Measurements from ENCODE around the gene DMPK.
A peak's percentile ranks its signal among the peaks of the same experiment; 100 is the strongest.

The DMPK gene

DNA sequence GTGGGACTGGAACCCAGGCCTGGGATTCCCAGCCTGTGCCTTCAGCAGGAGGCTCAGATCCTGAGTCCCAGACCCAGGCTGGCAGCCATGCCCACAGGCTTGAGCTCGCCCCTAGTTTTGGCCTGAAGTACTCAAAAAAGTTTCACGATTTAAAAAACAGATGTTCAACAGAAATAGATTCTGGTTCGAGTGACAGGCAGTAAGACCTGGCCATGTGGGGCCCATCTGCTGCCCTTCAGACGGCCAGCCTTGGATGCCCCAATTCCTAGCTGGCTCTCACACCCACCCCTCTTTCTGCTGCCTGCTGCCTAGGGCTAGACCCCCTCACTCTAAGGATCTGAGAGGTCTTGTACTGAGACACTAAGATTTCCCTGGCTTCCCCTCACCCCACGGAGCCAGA is 2.8 kb upstream of the DMPK start:
- peak; percentile 15 for DNase-seq

DNA sequence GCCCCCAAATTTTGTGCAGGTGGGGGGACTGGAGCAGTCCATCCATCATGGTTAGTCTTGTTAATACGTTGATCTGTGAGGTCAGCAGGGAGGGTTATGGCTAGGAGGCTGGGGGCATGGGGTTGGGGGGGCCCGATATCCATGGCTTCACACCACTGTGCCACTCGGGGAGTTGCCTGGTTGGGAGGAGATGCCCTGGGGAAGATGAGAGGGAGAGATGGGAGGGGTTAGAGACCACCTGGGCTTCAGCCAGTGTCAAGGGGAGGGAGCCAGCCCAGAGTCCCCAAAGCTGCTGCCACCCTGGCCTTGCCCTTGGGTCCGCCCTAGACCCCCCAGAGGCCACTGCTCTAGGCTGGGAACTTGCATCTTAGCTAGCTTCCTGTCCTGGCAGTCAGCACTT is 1.8 kb upstream of the DMPK start:
- DNase-seq = no peak

DNA sequence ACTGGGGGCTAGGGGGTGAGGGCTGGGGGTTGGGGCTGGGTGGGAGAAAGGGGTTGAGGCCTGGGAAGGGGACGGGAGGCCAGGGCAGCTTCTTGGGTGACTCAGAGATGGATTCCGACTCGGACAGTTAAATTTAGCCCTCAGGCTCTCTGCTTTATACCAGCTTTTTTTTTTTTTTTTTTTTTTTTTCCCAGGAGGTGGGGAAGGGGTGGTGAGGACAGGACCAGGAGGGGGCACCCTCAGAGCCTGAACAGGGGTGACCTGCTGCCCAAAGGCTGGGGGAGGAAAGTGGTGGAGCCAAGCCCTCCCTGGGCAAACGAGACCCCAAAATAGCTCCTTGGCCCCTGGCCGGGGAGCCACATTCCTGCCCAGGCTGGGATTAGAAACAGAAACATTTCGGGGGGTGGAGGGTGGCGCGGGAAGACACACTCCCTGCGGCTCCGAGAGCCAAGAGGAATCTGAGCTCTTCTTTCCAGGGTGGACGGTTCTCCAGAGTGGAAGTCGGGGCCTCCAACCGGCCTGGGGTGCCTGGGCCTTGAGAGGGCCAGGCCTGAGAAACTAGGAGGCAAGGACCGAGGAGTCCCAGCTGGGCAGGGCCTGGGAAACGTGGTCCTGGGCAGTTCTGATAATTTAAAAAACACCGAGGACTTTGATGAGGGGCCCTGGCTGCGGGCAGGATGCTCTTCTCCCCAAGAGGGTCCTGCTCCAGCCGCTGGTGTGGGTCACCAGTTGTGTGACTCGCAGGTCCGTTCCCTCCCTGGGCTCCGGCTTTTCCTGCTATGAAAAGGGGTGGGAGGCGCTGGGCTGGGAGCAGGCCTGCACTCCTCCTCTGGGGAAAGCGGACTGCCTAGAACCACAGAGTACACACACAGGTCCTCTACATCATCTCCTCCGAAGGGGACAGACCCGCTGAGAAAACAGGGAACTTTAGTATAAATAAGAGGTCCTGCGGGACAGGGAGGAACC is 813 bp upstream of the DMPK start:
- no peak for DNase-seq

DNA sequence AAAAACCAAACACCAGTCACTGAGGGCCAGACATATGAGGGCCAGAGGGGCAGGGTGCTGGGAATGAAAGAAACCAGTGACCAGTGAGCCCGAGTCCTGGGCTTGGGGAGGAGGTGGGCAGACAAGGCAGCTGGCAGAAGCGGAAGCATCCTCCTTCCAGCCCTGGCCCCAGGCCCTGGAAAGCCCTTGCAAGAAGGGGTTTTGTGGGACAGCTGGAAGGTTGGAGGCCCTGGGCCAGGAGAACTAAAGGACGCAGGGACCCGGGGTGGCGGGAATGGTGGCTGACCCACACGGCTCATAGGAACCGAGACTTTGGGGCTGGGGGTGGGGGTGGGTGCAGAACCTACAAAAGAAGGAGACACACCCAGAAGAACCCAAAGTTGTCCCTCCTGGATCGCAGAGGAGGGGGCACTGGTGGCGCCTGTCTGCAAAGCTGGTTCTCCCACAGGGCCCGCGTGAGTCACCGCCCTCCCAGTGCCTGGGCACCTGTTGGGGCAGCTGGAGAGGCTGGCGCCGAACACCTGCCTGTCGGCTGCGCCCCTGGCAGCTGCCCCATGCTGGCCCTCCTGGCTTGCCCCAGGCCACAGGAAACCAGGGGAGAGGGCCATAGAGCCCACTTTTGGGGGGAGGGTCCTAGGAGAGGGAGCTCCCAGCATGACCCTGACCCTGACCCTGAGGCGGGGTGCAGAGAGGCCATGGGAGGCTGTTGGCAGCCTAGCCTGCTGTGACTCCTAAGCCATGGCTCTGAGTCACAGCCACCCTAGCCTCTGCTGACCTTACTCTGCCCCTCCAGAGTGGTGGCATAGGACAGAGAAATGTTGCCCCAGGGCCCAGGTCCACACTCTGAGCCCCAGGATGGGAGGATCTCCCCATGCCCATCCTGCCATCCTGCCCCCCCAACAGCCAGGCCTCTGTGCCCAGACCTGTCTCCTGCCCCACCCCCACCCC is 802 bp downstream of the DMPK start:
- peak; percentile 36 for DNase-seq

DNA sequence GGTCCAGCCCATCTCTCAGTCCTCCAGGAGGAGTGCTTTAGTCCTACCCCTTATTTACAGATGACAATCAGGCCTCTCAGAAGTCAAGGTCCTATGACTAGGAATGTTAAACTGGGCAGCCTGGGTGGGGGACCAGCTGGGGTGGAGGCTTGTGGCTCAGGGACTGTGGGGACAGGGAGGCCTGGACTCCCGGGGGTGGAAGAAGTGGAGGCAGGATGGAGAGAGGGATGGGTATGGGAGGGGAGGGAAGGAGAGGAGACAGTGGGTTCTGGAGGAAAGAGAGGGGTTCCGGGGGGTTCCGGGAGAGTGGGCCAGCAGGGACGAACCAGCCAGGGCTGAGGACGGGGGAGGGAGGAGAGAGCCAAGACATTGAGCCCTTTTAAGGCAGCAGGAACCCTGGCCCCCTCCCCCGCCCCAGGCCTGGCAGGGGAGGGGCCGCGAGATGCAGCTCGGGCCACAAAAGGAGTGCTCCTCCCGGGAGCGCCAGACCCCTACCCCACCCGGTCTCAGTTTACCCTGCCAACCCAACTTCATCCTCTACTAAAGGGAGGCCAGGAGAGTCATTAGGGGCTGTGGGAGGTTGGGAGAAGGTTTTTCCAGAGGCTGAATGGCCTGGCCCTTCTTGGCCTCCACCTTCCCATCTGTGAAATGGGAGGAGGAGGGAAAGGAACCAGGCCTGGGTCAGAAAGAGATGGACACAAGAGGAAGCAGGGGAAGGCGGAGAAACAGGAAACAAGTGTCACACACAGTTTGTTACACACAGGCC is 1.7 kb downstream of the DMPK start:
- no peak for DNase-seq

DNA sequence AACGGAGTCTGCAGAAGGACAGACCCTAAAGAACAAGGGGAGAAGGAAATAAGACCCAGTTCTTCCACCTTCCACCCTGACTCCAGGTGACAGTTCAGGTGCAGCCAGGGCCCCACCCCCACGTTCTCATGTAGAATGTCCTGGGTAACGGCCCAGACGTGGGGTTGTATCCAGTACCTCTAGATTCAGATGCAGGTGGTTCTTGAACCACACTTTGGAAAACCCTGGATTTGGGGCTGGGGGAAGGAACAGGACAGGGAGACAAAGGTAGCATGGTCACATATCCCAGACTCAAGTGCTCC is 2.2 kb downstream of the DMPK start:
- no peak for DNase-seq

DNA sequence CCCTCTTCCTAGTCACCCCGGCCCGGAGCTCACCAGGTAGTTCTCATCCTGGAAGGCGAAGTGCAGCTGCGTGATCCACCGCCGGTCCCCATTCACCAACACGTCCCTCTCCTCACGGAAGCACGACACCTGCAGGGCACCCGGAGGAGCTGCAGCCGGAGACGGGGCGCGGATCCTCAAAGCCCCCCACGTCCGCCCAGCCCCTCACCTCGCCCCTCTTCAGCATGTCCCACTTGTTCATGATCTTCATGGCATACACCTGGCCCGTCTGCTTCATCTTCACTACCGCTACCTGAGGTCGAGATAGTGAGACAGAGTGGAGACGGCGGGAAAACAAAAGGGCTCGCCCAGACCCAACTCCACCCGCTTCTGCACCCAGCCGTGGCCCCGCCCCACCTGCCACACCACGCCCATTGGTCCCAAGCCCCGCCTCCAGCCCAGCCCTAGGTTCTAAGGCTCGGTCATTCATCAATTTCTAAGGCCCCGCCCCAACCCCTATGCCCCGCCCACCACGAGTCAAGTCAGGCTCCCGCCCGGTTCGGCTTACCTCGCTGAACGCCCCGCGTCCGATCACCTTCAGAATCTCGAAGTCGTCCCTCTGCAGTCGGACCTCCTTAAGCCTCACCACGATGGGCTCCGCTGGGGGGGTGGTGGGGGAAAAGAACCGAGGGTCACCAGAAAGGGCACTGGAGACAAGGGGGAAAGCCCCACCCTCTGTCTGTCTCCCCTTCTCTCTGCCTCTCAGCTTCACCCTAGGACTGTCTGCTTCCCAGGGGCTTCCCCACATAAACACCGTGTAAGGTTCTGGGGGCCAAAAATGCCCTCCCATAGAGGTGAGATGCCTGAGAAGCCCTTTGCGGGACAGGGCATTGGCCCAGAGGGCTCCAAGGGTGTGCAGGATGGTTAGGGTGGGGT is 2.8 kb downstream of the DMPK start:
- DNase-seq = no peak

DNA sequence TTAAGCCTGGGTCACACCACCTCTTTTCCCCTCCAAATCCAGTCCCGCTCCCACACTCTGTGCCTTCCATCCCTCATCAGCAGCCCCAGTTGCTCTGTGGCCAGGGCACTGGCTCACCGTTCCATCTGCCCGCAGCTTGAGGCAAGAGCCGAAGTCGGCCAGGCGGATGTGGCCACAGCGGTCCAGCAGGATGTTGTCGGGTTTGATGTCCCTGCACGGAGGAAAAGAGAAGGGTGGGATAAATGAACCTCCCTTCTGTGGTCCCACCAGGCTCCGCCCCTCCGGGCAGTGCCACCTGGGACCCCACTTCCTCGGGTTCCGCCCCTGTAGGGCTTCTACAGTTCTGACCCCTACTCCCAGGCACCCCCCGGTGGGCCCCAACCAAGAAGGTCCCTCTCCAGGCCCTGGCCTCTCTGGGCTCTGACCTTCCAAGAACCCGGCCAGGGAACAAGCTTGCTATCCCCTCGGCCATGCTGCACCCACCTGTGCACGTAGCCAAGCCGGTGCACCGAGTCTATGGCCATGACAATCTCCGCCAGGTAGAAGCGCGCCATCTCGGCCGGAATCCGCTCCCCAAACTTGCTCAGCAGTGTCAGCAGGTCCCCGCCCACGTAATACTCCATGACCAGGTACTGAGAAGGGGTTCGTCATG is 4.2 kb downstream of the DMPK start:
- DNase-seq = no peak

DNA sequence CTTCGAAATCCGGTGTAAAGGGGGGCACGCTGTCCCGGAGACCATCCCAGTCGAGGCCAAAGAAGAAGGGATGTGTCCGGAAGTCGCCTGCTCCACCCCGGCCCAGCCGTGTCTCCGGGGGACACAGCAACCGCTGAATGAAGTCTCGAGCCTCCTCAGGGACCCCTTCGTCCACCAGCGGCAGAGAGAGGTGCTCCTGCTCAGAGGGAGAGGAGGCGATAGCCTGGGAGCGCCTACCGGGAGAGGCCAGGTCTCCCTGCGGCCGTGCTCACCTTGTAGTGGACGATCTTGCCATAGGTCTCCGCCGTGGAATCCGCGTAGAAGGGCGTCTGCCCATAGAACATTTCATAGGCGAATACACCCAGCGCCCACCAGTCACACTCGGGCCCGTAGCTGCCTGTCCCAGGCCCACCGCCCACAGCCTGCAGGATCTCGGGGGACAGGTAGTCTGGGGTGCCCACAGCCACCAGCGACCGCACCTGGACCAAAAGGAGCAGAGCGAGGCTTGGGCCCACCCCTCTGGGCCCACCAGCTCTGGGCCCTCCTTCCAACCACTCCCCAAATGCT is 4.8 kb downstream of the DMPK start:
- no peak for DNase-seq

DNA sequence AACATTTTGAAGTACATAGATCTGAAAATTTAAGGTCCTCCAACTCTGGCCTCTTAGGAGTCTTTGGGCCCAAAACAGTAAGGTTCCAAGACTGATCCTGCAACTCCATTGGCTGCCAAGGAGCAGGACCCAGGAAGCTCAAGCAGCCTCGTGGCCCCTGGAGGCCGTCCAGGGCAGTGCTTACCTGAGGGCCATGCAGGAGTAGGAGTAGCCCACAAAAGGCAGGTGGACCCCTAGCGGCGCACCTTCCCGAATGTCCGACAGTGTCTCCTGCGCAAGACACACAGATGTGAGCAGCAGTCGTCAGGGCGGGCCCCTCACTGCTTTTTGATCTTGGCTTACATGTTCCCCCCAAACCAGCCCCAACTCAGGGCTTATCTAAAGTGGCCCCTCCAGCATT is 7.5 kb downstream of the DMPK start:
- DNase-seq = no peak

DNA sequence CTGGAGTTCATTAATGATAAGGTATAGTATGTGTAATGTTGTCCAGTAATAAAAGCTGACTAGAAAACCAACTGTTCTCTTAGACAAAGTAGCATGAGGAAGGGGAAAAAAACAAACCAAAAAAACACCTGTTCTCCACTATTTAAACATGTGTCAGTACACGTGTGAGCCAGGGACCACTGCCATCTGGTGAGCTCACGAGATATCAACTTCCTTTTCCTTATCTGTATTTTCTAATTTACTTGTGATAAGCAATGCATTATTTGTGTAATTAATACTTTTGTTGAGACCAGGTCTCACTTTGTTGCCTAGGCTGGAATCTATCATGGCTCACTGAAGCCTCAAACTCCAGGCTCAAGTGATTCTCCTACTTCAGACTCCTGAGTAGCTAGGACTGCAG is 8.9 kb downstream of the DMPK start:
- no peak for DNase-seq

DNA sequence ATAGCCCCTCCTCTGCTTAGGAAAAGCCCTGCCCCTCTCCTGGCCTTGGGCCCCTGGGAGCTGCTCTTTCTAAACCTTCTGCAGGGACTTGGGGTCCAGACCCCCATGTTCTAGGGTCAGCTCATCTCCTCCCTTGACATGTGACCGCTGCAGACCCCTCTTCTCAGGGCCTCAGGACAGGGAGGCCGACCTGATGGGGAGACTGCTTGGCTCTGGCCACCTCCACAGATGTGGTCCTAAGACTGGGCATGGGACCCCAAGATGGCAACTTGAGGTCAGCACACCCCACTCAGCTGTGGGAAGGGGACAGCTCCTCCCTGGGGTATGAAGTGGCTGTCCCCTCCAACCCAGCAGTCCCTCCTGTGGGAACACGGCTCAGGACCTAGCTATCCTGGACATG is 9.4 kb downstream of the DMPK start:
- DNase-seq = no peak

DNA sequence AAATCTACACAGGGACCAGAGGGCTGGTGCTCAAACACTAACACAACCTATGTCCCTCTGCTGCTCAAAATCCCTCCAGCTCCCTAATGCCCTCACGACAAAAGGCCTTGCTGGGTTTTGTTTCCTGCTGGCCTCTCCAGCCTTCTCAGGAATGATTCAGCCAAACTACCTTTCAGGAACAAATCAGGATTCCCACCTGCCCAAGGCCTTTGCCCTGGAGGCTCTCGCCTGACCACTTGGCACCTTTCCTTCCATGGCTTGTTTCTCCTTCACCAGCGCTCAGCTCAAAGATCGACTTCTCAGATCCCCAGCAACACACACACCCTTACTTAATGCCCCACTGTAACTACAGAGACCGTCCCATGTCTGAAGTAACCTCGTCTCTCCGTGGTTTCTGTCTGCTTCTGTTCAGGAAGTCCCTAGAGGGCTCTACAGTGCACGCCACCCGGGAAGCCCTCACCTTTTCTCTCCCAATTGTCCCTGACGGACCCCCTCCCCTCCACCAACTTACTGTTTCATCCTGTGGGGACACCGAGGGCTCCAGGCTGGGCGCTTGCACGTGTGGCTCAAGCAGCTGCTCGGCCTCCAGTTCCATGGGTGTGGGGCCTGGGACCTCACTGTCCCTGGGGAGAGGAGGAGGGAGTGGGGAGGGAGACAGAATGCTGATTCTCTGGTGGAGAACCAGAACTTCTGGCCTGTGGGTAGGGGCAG is 10.0 kb downstream of the DMPK start:
- DNase-seq = no peak

DNA sequence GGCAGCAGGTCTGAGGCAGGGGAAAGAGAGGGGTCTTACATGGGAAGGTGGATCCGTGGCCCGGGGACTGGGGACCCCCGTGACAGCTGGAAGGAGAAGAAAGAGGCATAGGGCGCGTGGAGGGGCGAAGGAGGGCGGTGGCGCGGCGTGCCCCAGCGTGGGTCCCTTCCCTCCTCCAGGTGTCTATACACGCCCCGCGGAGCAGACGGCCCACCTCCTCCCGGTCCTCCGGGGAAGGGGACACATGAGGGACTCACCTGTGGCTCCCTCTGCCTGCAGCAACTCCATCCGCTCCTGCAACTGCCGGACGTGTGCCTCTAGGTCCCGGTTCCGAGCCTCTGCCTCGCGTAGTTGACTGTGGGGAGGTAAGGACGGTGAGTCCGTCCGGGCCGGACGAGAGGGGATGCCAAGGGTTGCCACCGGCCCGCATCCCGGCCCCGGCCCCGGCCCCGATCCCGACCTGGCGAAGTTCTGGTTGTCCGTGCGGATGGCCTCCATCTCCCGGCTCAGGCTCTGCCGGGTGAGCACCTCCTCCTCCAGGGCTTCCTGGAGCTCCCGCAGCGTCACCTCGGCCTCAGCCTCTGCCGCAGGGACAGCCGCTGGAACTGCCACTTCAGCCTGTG is 10.9 kb downstream of the DMPK start:
- no peak for DNase-seq

DNA sequence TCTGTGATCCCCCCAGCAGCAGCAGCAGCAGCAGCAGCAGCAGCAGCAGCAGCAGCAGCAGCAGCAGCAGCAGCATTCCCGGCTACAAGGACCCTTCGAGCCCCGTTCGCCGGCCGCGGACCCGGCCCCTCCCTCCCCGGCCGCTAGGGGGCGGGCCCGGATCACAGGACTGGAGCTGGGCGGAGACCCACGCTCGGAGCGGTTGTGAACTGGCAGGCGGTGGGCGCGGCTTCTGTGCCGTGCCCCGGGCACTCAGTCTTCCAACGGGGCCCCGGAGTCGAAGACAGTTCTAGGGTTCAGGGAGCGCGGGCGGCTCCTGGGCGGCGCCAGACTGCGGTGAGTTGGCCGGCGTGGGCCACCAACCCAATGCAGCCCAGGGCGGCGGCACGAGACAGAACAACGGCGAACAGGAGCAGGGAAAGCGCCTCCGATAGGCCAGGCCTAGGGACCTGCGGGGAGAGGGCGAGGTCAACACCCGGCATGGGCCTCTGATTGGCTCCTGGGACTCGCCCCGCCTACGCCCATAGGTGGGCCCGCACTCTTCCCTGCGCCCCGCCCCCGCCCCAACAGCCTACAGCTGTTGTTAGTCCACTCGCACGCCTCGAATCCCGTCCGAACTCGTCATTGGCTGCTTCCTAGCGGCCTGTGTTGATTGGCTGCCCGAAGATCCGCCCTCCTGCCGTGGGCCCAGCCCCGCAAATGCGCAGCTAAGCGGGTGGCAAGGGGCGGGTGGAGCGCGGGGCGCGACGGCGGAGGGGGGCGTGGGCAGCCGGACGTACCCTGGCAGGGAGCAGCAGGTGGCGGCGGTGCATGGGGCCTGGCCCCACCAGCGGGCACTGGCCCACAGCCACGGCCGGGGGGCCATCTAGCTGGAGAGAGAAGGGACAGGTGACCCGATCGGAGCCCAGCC is 11.8 kb downstream of the DMPK start:
- peak; percentile 92 for DNase-seq

DNA sequence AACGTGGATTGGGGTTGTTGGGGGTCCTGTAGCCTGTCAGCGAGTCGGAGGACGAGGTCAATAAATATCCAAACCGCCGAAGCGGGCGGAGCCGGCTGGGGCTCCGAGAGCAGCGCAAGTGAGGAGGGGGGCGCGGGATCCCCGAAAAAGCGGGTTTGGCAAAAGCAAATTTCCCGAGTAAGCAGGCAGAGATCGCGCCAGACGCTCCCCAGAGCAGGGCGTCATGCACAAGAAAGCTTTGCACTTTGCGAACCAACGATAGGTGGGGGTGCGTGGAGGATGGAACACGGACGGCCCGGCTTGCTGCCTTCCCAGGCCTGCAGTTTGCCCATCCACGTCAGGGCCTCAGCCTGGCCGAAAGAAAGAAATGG is 12.5 kb downstream of the DMPK start:
- no peak for DNase-seq

DNA sequence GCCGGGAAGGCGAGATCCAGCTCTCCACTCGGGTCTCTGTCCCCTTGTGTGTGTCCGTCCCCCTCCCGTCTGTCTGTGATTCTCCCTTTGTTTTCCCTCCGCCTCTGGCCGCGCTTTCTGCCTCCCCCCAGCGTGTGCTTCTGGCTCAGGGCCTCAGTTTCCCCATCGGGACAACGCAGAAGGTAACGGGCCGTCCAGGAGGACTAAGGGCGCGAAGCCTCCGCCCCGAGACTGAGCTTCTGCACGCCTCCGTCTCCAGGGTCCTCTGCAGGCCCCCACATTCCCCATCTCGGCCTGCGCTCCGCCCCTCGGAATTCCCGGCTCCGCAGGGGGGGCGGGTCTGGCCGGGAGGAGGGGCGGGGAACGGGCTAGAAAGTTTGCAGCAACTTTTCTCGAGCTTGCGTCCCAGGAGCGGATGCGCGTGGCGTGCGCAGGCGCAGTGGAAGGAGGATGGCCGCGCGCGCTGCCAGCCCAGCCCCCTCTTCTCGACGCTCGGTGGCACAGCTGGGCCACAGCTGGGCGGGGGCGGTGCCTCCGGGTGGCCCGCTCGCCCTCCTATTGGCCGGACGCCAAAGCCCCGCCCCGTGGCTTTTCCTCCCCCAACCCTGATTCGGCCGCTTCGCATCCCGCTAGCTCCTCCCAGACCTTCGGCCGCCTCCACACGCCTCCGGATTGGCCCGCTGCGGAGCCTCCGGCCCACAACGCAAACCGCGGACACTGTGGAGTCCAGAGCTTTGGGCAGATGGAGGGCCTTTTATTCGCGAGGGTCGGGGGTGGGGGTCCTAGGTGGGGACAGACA is 13.1 kb downstream of the DMPK start, which contains the start of gene SIX5:
TSS of gene SIX5 (minus strand) at position 269 of the 799 bp plus-strand sequence. CDS start 408 bp downstream, outside the sequence.
- peak; percentile 93 for DNase-seq

DNA sequence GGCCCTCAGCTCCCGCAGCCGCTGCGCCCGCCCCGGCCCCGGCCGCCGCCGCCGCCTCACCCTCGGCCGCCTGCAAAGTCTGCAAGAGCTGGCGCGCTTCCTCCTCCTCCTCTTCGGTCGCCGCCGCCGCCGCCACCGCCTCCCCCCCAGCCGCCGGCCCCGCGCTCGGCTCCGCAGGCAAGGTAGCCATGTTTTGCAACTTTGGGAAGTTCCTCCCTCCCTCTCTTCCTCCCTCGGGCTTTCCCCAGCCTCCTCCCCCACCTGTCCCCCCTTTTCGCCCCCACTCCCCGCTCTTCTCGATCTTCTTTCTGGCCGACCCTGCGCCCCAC is 13.7 kb downstream of the DMPK start:
- DNase-seq = peak; percentile 28
